T follicular helper cell (primary cell): ENCODE results near the gene PHF13.
"Not testable (repeated sequence)": the region's sequence is repeated elsewhere in the genome, so short reads cannot be mapped to it uniquely, and the experiment has no call there.

Experiments
- DNase-seq: peaks from one replicate; pipeline ENCODE4 v3.0.0-alpha.2; 2020; ENCODE audit warnings: low read depth

Gene PHF13

DNA sequence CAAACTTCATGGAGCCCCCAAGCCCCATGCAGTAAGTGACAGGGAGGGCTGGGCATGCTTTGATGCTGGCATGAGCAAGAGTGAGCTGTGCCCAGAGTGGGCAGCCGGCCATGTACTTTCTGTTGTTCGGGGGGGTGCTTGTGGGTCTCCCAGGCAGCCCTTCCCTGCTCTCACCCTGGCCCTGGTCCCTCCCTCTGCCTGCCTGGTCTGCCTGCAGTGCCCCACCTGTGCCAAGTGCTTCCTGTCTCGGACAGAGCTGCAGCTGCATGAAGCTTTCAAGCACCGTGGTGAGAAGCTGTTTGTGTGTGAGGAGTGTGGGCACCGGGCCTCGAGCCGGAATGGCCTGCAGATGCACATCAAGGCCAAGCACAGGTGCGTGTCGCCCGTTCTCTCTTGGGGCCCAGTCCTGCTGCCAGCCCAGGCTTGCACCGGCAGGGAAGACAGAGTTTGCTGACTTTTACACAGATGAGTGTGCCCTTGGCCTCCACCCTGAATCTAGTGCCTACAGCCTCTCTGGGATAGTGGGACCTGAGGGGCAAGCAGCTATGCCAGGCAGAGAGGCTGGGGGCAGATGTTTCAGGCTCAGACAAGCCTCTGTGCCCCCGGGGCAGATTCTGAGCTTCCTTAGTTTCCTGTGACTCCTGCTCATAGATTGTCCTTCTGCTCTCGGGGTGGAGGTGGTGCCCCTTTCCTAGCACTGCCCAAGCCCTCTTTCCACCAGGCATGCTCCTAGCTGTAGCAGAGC, 26.1 kb upstream of the PHF13 start:
- no peak for DNase-seq

DNA sequence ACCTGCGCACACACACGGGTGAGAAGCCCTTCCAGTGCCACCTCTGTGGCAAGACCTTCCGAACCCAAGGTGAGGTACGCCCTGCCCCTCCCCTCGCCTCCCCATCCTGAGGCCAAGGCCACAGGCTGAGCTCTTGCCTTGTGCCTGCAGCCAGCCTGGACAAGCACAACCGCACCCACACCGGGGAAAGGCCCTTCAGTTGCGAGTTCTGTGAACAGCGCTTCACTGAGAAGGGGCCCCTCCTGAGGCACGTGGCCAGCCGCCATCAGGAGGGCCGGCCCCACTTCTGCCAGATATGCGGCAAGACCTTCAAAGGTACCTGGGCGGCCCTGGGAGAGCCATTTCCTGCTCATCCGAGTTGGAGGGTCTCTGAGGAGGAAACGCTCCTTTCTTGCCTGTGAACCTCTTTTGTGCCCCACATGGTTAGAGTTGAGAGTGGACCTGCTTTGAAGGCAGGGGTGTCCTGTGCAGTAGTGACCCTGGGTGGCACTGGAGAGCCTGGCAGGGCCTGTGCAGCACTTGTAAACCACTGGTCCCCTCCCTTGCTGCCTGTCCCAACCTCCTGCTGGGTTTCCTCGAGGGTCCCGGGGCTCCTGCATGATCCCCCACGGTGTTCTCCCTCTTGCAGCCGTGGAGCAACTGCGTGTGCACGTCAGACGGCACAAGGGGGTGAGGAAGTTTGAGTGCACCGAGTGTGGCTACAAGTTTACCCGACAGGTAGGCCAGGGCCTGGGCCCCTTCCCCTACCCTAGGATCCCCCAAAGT, 25.2 kb upstream of the PHF13 start:
- no peak for DNase-seq

DNA sequence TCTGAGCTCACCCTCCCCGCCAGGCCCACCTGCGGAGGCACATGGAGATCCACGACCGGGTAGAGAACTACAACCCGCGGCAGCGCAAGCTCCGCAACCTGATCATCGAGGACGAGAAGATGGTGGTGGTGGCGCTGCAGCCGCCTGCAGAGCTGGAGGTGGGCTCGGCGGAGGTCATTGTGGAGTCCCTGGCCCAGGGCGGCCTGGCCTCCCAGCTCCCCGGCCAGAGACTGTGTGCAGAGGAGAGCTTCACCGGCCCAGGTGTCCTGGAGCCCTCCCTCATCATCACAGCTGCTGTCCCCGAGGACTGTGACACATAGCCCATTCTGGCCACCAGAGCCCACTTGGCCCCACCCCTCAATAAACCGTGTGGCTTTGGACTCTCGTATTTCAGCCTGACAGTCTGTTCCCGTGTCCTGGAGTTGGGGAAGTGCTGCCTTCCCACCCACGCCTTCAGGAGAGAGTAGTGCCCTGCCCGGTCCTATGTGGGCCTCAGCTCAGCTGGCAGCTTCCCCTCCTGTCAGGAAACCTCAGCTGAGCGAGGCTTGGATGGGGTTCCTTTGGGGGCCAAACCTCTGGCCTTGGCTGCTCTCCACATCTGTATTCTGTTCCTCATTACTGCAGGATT, 24.5 kb upstream of the PHF13 start:
- DNase-seq, result no peak

DNA sequence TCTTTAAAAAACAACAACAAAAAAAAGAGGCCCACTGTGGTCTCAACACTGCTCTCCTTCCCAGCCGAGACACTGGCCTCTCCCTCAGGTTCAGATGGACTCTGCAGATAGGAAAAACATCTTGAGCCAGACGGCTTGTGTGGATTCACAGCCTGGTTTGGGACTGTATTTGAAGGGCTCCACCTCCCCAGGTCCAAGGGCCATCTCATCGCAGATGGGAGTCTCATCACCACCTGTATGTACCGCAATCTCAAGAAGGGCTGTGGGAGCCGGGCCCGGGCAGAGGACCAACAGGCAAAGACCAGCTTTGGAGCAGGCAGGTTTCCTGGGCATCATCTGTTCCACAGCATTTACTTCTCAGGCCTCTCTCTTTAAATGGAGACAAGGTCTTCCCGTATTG, 23.5 kb upstream of the PHF13 start:
- DNase-seq, result no peak

DNA sequence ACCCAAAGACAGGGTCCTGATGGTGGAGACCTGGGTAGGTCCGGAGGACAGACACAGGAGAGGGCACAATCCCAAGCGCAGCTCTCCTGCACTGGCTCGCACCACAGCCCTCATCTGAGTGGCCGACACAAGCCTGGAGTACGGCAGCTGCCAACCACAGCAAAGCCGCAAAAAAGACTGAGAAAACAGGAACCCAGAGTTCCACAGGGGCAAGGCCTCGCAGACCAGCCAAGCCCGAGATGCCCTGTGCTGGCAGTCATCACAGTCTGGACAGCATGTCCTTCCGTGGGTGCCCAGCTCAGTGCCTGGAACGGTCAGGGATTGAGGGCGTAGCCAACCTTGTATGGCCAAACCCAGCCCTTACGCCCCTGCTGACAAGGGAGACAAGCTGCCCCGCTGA, 22.3 kb upstream of the PHF13 start:
- DNase-seq, result no peak

DNA sequence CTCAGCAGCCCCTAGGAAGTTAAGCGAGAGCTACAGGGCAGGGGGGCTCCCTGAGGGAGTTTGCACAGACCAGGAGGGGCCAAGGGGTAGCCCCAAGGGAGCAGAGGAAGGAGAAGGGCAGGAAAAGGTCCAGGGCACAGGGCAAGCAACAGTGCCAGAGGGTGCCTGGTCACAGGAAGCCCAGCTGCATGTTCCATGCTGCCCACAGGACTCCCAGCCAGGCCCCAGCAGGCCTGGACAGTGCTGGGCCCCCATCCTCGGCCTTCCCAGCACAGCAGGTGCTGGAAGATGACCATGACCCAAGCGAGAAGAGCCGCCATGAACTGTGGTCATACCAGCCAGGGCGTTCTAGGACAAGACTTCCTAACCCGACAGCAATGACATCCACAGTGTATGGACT, 21.9 kb upstream of the PHF13 start:
- no peak for DNase-seq

DNA sequence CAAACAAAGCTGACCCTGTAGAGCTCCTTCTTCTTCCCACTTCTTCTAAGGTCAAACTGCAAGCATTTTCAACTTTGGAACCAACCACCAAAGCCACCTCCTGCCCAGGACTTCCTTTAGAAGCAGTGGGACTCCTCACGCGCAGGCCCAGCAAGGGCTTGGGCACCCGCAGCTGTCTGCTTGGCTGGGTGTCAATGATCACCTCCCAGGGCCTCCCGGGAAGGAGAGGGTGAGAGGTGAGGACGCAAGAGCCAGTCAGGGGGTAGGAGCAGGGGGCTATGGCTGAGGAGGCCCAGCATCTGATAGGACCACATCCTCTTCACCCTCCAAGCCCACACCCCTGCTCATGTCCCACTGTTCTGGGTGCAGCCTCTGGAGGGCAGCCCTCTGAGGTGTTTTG, 21.1 kb upstream of the PHF13 start:
- no peak for DNase-seq

DNA sequence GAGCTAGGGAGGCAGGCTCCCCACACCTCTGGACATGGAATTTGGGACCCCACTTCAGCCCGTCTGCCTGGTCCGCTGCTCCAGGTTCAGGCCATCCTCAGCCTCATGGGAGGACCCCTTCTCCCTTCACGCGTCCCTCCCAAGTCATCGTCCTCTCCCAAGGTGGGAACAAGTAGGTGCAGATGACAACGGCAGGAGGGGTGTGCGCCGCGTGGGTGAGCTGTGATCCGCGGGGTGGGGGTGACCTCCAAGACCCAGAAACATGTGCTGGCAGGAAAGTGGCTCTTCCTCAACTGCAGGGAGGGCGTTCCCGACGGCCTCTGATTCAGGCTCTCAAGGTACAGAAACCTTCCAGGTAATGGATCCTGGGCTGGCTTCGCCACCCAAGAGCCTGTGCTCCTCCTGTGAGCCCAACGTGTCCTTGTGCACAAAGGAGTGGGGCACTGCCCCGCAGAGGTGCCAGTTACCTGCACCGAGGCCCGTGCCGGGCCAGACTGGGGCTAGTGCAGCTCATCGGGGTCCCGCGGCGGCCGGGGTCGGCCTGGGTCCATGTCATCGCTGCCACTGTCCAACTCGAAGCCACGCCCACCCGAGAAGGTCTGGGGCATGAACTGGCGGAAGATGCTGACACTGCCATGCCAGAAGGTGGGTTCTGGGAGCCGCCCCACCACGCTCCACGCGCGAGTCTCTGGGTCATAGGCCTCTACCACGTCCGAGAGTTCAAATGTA, 20.5 kb upstream of the PHF13 start:
- no peak for DNase-seq

DNA sequence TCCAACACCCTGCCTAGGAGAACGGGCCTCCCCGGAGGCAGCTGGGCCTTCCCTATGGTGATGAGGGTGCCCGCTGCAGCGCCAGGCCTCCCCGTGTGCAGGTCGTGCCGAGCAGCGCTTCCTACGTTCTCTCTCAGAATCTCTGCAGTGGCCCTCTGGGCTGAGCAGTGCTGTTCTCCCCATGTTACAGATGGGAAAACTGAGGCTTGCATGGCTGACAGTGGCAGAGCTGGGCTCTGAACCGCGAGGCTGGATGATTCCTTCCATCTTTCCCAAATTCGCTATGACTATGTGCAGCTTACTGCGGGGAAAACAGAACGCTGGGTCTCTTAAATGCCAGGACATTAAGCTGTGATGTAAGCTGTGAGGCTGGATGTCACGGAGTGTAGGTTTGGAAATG, 19.7 kb upstream of the PHF13 start:
- no peak for DNase-seq

DNA sequence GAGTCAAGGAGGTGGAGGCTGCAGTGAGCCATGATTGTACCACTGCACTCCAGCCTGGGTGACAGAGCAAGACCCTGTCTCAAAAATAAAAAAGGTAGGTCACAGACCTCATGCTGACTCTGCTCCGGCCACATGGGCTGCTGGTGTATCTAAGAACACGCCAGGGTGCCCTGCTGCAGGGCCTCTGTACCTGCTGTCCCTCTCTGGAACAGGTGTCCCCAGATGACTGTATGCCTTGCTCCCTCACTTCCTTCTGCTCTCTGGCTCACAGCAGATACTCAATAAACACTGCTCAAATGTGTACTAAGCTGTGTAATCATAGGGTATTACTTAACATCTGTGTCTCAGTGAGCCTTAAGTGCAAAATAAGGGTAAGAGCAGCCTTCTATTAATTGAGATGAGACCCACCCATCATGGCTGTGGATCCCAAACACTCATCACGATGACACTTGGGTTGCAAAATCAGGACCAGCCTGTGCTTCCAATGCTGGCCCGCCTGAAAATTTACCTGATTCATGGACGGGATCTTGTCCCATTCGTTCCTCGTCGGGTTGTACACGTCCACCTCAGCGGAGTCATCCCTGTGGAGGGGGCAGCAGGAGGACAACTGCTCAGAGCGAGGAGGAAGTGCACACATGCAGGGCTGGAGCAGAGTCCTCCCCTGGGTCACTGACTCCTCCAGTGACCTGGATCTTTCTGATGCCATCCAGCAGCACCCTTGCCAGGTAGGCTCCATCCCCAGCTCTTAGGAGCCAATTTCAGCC, 18.4 kb upstream of the PHF13 start:
- DNase-seq, result no peak

DNA sequence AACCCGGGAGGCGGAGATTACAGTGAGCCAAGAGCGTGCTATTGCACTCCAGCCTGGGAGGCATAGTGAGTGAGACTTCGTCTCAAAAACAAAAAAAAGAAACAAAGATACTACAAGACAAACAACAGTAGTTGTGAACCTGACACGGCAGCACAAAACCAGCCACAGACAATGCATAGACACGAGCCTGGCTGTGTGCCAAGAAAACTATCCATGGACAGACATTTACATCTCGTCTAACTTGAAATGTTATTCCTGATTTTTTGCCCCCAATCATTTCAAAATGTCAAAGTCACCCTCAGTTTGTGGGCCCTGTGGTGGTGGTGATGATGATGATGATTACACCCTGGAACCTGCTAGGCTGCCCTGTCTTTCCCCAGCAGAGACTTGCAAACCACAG, 17.2 kb upstream of the PHF13 start:
- no peak for DNase-seq

DNA sequence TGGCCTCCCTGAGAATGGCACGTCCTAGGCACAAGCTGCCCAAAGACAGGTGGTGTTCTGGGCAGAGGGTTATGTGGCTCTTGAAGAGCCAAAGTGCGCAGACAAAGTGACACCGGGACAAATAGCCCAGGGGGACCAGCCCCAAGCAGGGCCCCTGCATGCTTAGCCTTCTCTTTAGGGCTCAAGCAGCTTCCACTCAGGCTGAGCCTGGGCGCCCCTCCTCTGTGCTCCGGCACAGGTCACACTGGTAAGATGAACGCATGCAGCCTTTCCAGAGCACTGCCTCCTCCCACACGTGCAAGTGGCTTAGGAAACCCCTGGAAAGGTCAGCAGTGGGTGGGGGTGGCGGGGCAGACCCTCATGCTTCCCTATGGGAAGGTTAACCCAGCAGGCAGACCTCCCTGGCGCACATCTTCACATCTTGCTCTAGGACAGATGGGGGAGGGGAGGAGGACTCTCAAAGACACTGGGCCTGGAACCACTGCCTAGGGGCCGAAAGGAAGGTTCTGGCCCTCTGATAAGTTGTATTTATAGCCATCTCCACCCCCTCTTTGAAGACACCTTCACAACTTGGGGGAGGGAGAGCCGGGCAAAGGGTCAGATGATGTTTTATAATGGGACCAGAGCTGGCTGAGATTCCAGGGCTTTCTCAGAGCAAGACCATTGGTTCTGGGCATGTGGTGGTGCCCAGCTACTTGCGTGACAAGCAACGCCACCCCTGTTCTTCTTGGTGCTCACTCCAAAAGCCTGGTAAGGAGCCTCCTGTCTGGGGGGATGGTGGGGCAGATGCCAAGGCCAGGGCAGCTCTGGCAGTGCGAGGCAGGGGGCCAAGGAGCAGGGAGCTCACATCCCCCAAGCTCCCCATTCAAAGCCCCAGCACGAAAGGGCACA, 16.4 kb upstream of the PHF13 start:
- no peak for DNase-seq

DNA sequence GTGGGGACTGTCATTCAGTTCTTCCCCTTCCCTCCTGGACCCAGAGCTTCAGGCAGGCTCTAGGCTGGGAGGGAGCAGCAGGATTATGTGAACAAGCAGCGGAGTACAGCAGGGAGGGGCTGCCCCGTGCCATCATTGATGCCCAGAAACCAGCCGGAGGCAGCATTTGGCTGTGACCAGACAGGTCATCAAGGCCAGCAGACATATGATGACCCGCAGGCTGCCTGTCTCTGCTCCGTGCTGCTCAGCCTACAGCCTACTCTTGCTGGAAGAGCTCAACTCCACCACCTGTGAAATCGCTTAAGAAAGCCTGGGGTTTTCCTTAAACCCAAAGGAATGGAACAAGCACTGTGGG, 15.8 kb upstream of the PHF13 start:
- DNase-seq, result no peak

DNA sequence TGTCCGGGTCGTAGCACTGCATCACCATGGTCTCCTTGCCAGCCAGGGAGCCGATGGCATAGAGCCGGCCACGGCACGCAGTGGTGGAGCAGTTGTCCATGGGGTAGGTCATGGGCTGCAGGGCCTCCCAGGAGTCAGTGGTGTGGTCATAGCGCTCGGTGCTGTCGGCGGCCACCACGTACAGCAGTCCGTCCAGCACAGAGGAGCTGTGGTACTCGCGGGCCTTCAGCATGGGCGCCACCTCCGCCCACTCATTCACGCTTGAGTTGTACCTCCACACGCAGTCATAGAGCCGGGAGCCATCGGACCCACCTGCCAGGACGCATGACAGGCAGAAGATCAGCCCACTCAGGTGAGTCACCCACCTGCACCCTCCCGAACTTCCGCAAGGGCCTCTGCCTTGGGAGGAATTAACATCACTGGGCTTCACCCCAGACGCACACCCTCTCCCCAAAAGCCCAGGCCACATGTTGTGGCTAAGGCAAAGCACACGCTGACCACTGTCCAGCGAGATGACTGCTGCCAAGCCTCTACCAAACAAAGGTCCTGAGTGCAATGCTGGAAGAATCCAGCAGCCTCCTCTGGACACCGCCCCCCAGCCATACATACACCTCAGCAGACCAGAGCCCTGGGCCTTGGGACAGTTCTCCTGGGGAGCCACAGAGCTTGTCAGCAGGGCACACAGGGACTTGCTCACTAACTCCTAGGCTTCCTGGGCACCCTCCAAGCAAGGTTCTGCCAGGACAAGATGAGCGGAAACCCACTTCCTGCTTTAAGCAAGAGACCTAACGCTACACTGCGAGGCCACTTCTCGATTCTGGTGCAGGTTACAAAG, 14.2 kb upstream of the PHF13 start:
- DNase-seq, result peak; percentile 24

DNA sequence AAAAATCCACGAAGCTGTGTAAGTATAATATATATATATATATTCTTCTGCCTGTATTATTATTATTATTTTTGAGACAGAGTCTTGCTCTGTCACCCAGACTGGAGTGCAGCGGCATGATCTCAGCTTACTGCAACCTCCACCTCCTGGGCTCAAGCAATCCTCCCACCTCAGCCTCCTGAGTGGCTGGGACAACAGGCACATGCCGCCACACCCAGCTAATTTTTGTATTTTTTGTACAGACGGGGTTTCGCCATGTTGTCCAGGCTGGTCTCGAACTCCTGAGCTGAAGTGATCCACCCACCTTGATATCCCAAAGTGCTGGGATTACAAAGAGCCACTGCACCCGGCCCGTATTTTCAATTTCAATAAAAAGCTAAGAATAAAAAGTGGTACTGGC, 13.5 kb upstream of the PHF13 start:
- DNase-seq, result not testable (repeated sequence)

DNA sequence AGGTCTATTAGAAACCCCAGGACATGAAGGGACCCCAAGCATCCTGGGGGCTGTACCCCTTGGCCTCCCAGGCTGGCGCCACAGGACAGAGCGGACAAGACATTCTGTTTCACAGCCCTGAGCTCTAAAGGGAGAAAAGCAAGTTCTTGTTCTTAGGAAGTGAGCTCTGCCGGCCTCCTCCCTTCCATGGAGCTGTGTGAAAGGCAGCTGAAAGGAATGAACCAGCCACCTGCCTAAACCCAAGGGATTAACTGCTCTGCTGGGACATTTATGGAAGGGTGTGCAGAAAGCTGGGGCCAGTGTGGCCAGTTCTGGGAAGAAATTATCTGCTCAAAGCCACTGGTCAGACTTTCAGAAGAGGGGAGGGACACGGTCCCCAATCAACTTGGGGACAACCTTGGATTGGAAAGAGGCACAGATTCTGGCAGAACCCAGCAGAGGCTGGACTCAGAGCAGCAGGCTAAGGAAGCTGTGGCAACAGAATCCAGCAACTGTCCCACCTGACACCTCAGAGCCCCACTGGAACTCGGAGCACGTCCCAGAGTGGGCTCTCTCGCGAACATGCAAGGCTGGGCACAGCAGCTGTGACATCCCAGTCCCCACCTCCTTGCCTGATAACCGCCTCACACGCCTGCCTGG, 13.0 kb upstream of the PHF13 start:
- no peak for DNase-seq

DNA sequence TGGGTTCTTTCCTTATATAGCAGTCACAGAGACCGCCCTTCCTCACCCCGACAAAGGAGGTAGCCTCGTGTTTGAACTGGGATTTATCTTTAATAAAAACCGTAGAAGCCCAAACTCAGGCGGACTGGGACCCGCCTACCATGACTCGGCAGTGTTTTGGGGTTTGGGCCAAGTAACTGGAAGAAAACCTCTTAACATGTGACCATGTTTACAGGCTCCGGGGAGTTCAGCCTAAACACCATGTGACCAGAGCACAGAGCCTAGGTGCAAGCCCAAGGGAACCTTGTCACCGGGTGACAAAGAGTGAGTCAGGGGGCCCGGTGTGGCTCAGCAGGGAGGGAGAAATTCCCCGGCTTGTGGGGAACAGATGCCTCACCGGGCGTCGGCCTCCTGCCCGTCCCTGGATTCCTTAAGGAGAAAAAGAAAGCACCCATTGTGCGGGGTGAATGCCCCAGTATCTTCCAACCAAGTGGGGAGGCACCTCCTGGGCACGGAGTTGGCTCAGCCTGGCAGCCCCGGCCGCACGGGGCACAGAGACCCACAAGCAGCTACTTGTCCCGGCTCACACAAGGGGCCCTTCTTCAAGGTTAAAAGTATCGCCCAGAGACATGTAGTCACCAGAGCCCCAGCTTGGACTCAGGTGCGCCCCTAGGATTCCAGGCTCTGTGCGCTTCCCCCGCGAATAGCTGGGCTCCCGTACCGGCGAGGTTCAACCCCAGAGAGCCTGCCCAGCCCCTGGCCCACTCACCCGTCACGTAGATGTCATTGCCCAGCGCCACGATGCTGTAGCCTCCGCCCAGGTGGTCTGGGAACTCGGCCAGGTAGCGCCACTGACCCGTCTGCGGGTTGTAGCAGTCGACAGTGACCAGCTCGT, 12.2 kb upstream of the PHF13 start:
- peak; percentile 65 for DNase-seq

DNA sequence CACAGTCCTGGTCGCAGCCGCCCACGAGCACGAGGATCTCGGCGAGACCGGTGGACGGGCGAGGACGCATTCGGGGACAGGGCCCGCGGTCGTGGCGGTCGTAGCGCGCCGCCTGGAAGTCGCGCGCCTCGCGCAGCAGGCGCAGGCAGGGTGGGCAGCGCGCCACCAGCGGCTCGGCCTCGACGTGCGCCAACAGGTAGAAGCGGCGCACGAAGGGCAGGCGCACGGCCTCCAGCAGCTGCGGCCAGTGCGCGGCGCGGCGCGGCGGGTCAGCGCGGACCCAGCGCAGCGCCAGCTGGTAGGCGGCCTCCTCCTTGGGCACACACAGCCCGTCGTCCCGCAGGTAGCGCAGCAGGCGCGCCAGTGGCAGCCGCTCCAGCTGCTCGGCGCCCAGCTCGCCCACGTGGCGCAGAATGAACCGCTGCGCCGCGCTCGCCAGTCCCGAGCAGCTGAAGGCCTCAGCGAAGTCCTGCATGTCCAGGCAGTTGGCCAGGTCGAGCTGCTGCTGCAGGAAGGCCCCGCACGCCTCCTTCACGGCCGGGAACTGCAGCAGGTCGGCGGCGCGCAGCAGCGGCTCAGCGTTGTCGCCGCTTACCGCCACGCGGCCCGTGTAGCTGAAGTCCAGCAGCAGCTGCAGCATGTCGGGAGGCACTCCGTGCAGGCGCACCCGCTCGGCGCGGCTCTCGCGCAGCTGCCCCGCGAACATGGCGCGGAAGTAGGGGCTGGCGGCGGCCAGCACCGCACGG, 11.4 kb upstream of the PHF13 start:
- DNase-seq, result no peak
